Liver (tissue), 3 donors: ENCODE measurements around the gene INTS6.

Experiments
- FOXA1 ChIP-seq: IDR thresholded peaks from 2 replicates; pipeline ENCODE4 v1.6.1; 2016; ENCODE audit warnings: antibody characterized with exemption
- GABPA ChIP-seq, 2 donors: IDR thresholded peaks in 1 of 2; conservative IDR thresholded peaks in 1 of 2; 2 replicates each; pipeline ENCODE4 v1.6.1; 2016; ENCODE audit warnings: antibody characterized with exemption in 2 of 2, mild to moderate bottlenecking in 1 of 2, moderate library complexity in 1 of 2
- HNF4G ChIP-seq: IDR thresholded peaks from 2 replicates; pipeline ENCODE4 v1.6.1; 2016; ENCODE audit warnings: antibody characterized with exemption
- JUND ChIP-seq, 2 donors: IDR thresholded peaks; 2 replicates each; pipeline ENCODE4 v1.6.1; 2016; ENCODE audit warnings: antibody characterized with exemption in 2 of 2
- RAD21 ChIP-seq, 2 donors: IDR thresholded peaks; 2 replicates each; pipeline ENCODE4 v1.6.1; 2016; ENCODE audit warnings: antibody characterized with exemption in 2 of 2, mild to moderate bottlenecking in 2 of 2
- SP1 ChIP-seq: IDR thresholded peaks from 2 replicates; pipeline ENCODE4 v1.6.1; 2018; ENCODE audit warnings: antibody characterized with exemption, mild to moderate bottlenecking
- TAF1 ChIP-seq: conservative IDR thresholded peaks from 2 replicates; pipeline ENCODE4 v1.6.1; 2016; ENCODE audit warnings: antibody characterized with exemption, mild to moderate bottlenecking
- YY1 ChIP-seq: IDR thresholded peaks from 2 replicates; pipeline ENCODE4 v1.6.1; 2016; ENCODE audit warnings: antibody characterized with exemption, mild to moderate bottlenecking
- TF ChIP-seq, protein P1 (sequence below): fragments of 150-350 bp; IDR thresholded peaks from 2 replicates; pipeline ENCODE4 v1.5.1; 2017; ENCODE audit warnings: improper control_type of control experiment, low read depth, low read length; ENCODE audit not compliant: missing input control
- TF ChIP-seq, protein P2 (sequence below): IDR thresholded peaks from 2 replicates; pipeline ENCODE4 v1.6.1; 2016; ENCODE audit warnings: antibody characterized with exemption
- TF ChIP-seq, protein P3 (sequence below): IDR thresholded peaks from 2 replicates; pipeline ENCODE4 v1.6.1; 2016; ENCODE audit warnings: antibody characterized with exemption, mild to moderate bottlenecking
- donor health status: healthy.
- donor health status: healthy.

DNA sequence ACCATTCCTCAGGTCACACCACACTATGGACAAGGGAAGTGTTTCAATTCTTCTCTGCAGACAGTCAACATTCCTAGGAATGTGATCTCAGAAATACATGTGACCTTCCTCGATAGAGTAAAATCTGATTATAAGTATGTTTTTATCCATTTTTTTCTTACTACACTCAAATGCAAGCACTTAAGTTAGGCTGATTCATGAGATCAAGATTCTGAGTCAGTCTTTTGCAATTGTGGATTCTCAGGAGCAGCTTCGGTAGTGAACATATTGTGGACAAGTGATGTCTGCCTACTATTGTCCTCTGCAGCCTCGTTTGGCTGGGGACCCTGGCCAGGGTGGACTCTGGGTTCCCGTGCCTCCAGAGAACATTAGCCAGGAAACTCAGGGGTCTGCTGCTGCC lies 110.1 kb downstream of the INTS6 start:
- no peak for TF ChIP-seq HNF4G
- TF ChIP-seq, protein P1, sequence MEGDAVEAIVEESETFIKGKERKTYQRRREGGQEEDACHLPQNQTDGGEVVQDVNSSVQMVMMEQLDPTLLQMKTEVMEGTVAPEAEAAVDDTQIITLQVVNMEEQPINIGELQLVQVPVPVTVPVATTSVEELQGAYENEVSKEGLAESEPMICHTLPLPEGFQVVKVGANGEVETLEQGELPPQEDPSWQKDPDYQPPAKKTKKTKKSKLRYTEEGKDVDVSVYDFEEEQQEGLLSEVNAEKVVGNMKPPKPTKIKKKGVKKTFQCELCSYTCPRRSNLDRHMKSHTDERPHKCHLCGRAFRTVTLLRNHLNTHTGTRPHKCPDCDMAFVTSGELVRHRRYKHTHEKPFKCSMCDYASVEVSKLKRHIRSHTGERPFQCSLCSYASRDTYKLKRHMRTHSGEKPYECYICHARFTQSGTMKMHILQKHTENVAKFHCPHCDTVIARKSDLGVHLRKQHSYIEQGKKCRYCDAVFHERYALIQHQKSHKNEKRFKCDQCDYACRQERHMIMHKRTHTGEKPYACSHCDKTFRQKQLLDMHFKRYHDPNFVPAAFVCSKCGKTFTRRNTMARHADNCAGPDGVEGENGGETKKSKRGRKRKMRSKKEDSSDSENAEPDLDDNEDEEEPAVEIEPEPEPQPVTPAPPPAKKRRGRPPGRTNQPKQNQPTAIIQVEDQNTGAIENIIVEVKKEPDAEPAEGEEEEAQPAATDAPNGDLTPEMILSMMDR = no peak
- no peak for TF ChIP-seq SP1
- TF ChIP-seq, protein P2, sequence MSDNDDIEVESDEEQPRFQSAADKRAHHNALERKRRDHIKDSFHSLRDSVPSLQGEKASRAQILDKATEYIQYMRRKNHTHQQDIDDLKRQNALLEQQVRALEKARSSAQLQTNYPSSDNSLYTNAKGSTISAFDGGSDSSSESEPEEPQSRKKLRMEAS = no peak
- TF ChIP-seq RAD21 (IDR thresholded peaks at IDR 0.05) = no peak
- TF ChIP-seq, protein P3, sequence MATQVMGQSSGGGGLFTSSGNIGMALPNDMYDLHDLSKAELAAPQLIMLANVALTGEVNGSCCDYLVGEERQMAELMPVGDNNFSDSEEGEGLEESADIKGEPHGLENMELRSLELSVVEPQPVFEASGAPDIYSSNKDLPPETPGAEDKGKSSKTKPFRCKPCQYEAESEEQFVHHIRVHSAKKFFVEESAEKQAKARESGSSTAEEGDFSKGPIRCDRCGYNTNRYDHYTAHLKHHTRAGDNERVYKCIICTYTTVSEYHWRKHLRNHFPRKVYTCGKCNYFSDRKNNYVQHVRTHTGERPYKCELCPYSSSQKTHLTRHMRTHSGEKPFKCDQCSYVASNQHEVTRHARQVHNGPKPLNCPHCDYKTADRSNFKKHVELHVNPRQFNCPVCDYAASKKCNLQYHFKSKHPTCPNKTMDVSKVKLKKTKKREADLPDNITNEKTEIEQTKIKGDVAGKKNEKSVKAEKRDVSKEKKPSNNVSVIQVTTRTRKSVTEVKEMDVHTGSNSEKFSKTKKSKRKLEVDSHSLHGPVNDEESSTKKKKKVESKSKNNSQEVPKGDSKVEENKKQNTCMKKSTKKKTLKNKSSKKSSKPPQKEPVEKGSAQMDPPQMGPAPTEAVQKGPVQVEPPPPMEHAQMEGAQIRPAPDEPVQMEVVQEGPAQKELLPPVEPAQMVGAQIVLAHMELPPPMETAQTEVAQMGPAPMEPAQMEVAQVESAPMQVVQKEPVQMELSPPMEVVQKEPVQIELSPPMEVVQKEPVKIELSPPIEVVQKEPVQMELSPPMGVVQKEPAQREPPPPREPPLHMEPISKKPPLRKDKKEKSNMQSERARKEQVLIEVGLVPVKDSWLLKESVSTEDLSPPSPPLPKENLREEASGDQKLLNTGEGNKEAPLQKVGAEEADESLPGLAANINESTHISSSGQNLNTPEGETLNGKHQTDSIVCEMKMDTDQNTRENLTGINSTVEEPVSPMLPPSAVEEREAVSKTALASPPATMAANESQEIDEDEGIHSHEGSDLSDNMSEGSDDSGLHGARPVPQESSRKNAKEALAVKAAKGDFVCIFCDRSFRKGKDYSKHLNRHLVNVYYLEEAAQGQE = no peak
- TF ChIP-seq FOXA1 = no peak
- TF ChIP-seq JUND (IDR thresholded peaks at IDR 0.05) = no peak
- no peak for TF ChIP-seq TAF1
- no peak for TF ChIP-seq GABPA (IDR thresholded peaks at IDR 0.05 in 1 of 2, conservative IDR thresholded peaks at IDR 0.05 in 1 of 2)
- TF ChIP-seq YY1 = no peak
